Measurements from ENCODE around the gene INPP4B. TPM values are rescaled to one million over a fixed set of nuclear protein-coding genes. Genes with fewer than 3 reads are reported as not detected.

Gene INPP4B
- total and polyA plus RNA-seq, 2 donors (not counting 1 experiment from before 2014, with no cell fraction given) = 19.7 to 22.2 TPM

DNA sequence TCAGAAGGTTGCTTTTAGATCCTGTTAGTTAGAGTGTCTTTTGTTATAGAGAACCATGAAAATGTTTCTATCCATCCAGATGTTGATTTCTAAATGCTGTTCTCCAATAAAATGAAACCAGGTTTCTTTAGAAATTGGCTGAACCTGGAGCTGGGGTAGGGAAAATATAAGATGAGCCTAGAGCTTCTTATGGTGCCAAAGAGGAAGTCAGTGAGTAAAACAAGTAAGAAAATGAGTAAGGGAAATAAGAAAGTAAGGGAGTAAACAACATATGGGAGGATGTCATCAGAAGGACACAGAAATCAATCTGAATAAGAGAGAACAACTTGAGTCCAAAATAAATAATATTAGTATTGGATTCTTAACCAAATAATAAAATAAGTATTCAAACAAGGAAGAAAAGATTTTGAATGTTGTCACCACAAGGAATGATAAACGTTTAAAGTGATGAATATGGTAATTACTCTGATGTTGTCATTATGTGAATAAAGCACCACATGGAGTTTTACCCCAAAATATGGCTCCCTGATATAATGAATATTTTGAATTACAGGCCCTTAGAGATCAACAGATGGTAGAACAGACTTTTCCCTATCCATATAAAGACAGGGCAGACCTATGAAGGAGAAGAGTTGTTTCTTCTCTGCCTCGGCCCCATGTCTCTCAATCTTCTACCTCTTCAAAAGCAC lies 703.6 kb downstream of the INPP4B start:
- Histone ChIP-seq H3K36me3 (ENCODE audit: control insufficient read depth, insufficient read depth, low read length) (no peaks in the 10 kb centered on the region), H3K9ac (ENCODE audit: insufficient read depth, low read length) (no peak overlapping the region), H2AFZ (ENCODE audit: low read length) (no peak overlapping the region), H3K4me3 (replicated peaks in 1 of 4; ENCODE audit: control extremely low read depth in 1 of 4, insufficient read depth in 1 of 4, low read depth in 3 of 4, low read length in 4 of 4) (no peak overlapping the region), H3K79me2 (ENCODE audit: control insufficient read depth, insufficient read depth, low read length) (no peaks in the 10 kb centered on the region), H3K27me3 (ENCODE audit: control insufficient read depth, insufficient read depth, low read length) (no peaks in the 10 kb centered on the region), H3K4me1 (ENCODE audit: control insufficient read depth, extremely low read depth, insufficient read depth, low read length) (no peaks in the 10 kb centered on the region), H4K20me1 (ENCODE audit: control insufficient read depth, extremely low read depth, insufficient read depth, low read length) (no peaks in the 10 kb centered on the region), H3K9me3 (ENCODE audit: control insufficient read depth, insufficient read depth, low read depth, low read length) (no peaks in the 10 kb centered on the region), H3K27ac (ENCODE audit: insufficient read depth, low read length) (no peak overlapping the region), H3K4me2 (ENCODE audit: extremely low read depth, insufficient read depth, low read length) (no peak overlapping the region)
- TF ChIP-seq, protein P1, sequence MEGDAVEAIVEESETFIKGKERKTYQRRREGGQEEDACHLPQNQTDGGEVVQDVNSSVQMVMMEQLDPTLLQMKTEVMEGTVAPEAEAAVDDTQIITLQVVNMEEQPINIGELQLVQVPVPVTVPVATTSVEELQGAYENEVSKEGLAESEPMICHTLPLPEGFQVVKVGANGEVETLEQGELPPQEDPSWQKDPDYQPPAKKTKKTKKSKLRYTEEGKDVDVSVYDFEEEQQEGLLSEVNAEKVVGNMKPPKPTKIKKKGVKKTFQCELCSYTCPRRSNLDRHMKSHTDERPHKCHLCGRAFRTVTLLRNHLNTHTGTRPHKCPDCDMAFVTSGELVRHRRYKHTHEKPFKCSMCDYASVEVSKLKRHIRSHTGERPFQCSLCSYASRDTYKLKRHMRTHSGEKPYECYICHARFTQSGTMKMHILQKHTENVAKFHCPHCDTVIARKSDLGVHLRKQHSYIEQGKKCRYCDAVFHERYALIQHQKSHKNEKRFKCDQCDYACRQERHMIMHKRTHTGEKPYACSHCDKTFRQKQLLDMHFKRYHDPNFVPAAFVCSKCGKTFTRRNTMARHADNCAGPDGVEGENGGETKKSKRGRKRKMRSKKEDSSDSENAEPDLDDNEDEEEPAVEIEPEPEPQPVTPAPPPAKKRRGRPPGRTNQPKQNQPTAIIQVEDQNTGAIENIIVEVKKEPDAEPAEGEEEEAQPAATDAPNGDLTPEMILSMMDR (conservative IDR thresholded peaks at IDR 0.05 in 1 of 2, IDR thresholded peaks at IDR 0.05 in 1 of 2; ENCODE audit: low read depth in 1 of 2, low read length in 2 of 2) = no peak
- no peak for TF ChIP-seq EZH2 (IDR thresholded peaks at IDR 0.05; ENCODE audit: low read length, missing control alignments)
- DNase-seq (ENCODE audit: low read depth in 2 of 2) = no peak

DNA sequence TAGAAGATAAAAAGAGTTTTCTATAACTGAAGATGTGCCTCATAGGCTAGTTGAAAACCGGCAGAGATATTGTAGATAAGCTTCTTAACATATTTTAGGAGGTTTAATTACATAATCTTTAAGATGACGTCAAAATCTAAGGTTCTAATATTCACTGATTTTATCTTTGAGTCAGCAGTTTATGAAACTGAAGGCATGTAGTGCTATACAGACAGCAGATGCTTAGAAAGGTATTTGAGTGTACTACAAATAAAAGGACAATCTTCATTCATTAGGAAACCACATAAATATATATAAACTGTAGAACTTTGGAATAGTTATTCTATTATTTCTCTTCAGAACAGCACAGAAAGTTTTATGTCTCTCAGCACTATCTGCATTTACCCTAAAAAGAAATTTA lies 704.9 kb downstream of the INPP4B start:
- H3K9ac ChIP-seq (ENCODE audit: insufficient read depth, low read length) = no peak overlapping the region
- H3K4me3 ChIP-seq (replicated peaks in 1 of 4; ENCODE audit: control extremely low read depth in 1 of 4, insufficient read depth in 1 of 4, low read depth in 3 of 4, low read length in 4 of 4) = no peak overlapping the region
- DNase-seq (ENCODE audit: low read depth in 2 of 2) = no peak
- H3K4me2 ChIP-seq (ENCODE audit: extremely low read depth, insufficient read depth, low read length) = no peak overlapping the region
- H3K4me1 ChIP-seq (ENCODE audit: control insufficient read depth, extremely low read depth, insufficient read depth, low read length) = no peaks in the 10 kb centered on the region
- H3K27me3 ChIP-seq (ENCODE audit: control insufficient read depth, insufficient read depth, low read length) = no peaks in the 10 kb centered on the region
- no peaks in the 10 kb centered on the region for H3K9me3 ChIP-seq (ENCODE audit: control insufficient read depth, insufficient read depth, low read depth, low read length)
- H3K36me3 ChIP-seq (ENCODE audit: control insufficient read depth, insufficient read depth, low read length) = no peaks in the 10 kb centered on the region
- TF ChIP-seq, protein P1 (conservative IDR thresholded peaks at IDR 0.05 in 1 of 2, IDR thresholded peaks at IDR 0.05 in 1 of 2; ENCODE audit: low read depth in 1 of 2, low read length in 2 of 2) = no peak
- TF ChIP-seq EZH2 (IDR thresholded peaks at IDR 0.05; ENCODE audit: low read length, missing control alignments) = no peak
- H3K79me2 ChIP-seq (ENCODE audit: control insufficient read depth, insufficient read depth, low read length) = no peaks in the 10 kb centered on the region
- no peak overlapping the region for H3K27ac ChIP-seq (ENCODE audit: insufficient read depth, low read length)
- H4K20me1 ChIP-seq (ENCODE audit: control insufficient read depth, extremely low read depth, insufficient read depth, low read length) = no peaks in the 10 kb centered on the region
- H2AFZ ChIP-seq (ENCODE audit: low read length) = no peak overlapping the region

DNA sequence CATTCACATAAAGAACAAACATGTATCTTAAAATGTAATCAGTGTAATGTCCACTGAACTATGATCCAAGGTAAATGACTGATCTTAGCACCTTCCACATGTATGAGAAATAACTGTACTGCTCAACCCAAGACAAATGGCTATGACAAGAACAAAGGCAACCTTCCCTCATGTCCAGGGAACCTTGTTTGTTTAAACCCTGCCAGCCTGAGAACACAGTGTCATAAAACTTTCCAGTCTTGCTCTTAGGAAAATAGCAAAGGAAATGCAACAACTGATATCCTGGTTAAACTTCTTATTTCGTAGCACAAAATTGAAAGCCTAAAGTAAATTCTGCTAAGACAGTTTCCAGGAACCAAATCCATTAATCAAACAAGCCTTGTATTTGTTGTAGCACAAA lies 715.4 kb downstream of the INPP4B start:
- no peak for DNase-seq (ENCODE audit: low read depth in 2 of 2)
- Histone ChIP-seq H3K4me1 (ENCODE audit: control insufficient read depth, extremely low read depth, insufficient read depth, low read length) (no peaks in the 10 kb centered on the region), H3K27ac (ENCODE audit: insufficient read depth, low read length) (no peak overlapping the region), H3K79me2 (ENCODE audit: control insufficient read depth, insufficient read depth, low read length) (no peaks in the 10 kb centered on the region), H3K27me3 (ENCODE audit: control insufficient read depth, insufficient read depth, low read length) (no peaks in the 10 kb centered on the region), H3K4me3 (replicated peaks in 1 of 4; ENCODE audit: control extremely low read depth in 1 of 4, insufficient read depth in 1 of 4, low read depth in 3 of 4, low read length in 4 of 4) (no peak overlapping the region), H3K9ac (ENCODE audit: insufficient read depth, low read length) (no peak overlapping the region), H4K20me1 (ENCODE audit: control insufficient read depth, extremely low read depth, insufficient read depth, low read length) (no peaks in the 10 kb centered on the region), H3K4me2 (ENCODE audit: extremely low read depth, insufficient read depth, low read length) (no peak overlapping the region), H3K36me3 (ENCODE audit: control insufficient read depth, insufficient read depth, low read length) (no peaks in the 10 kb centered on the region), H3K9me3 (ENCODE audit: control insufficient read depth, insufficient read depth, low read depth, low read length) (no peaks in the 10 kb centered on the region), H2AFZ (ENCODE audit: low read length) (no peak overlapping the region)
- no peak for TF ChIP-seq EZH2 (IDR thresholded peaks at IDR 0.05; ENCODE audit: low read length, missing control alignments)
- TF ChIP-seq, protein P1 (conservative IDR thresholded peaks at IDR 0.05 in 1 of 2, IDR thresholded peaks at IDR 0.05 in 1 of 2; ENCODE audit: low read depth in 1 of 2, low read length in 2 of 2) = no peak

Data from fibroblast of lung (primary cell).